HG03025 (cell line): ENCODE results near the gene PVRIG.
"Not testable (repeated sequence)": the region's sequence is repeated elsewhere in the genome, so short reads cannot be mapped to it uniquely, and the experiment has no call there.

Source experiments
- ATAC-seq: cut with Tn5 transposase; IDR thresholded peaks from one replicate; pipeline ENCODE4 v1.9.1; 2021; ENCODE audit warnings: mild to moderate bottlenecking, moderate library complexity; ENCODE audit not compliant: unreplicated experiment, low FRiP score

PVRIG gene

GRCh38 chr7:100219801-100220585 is at the start of gene PVRIG:
TSS of gene PVRIG (plus strand) at chr7:100219949. CDS start at chr7:100219971, 22 bp downstream.
- not testable (repeated sequence) for ATAC-seq

GRCh38 chr7:100170101-100170897 is 49.5 kb upstream of the PVRIG start:
- no peak for ATAC-seq

- no peak for ATAC-seq
Observed at GRCh38 chr7:100171087-100171681, 48.6 kb upstream of the PVRIG start.

GRCh38 chr7:100171840-100172239 is 47.9 kb upstream of the PVRIG start:
- ATAC-seq, result no peak

GRCh38 chr7:100173806-100174495 is 45.8 kb upstream of the PVRIG start:
- ATAC-seq, result no peak

GRCh38 chr7:100174582-100174981 is 45.2 kb upstream of the PVRIG start:
- ATAC-seq, result no peak

- no peak for ATAC-seq
Observed at GRCh38 chr7:100175296-100175935, 44.3 kb upstream of the PVRIG start.

GRCh38 chr7:100176096-100177044 is 43.4 kb upstream of the PVRIG start:
- ATAC-seq, result no peak

GRCh38 chr7:100177045-100178001 is 42.4 kb upstream of the PVRIG start, which contains the start of the genes GPC2 and STAG3:
TSS of gene GPC2 (minus strand) at chr7:100177381. CDS start at chr7:100177199, 182 bp downstream.
TSS of gene STAG3 (plus strand) at chr7:100177918. CDS start at chr7:100180557, 2,639 bp downstream.
- peak; percentile 75 for ATAC-seq

GRCh38 chr7:100180084-100180483 is 39.7 kb upstream of the PVRIG start:
- ATAC-seq, result not testable (repeated sequence)

GRCh38 chr7:100182616-100183015 is 37.1 kb upstream of the PVRIG start:
- not testable (repeated sequence) for ATAC-seq

GRCh38 chr7:100183090-100183489 is 36.7 kb upstream of the PVRIG start:
- ATAC-seq, result not testable (repeated sequence)

GRCh38 chr7:100185726-100186125 is 34.0 kb upstream of the PVRIG start:
- no peak for ATAC-seq

- no peak for ATAC-seq
Observed at GRCh38 chr7:100189061-100189460, 30.7 kb upstream of the PVRIG start.

GRCh38 chr7:100190048-100190711 is 29.6 kb upstream of the PVRIG start:
- no peak for ATAC-seq

GRCh38 chr7:100191775-100192174 is 28.0 kb upstream of the PVRIG start:
- no peak for ATAC-seq

GRCh38 chr7:100192281-100192862 is 27.4 kb upstream of the PVRIG start:
- not testable (repeated sequence) for ATAC-seq
